Renal cortex interstitium (tissue), 11 donors: ENCODE results near the gene AGER. TPM values are rescaled to one million over a fixed set of nuclear protein-coding genes. Genes with fewer than 3 reads are reported as not detected.
A peak's percentile ranks its signal among the peaks of the same experiment; 100 is the strongest.
"Not testable (repeated sequence)": the region's sequence is repeated elsewhere in the genome, so short reads cannot be mapped to it uniquely, and the experiment has no call there.

Experiments used
- DNase-seq, 11 donors: peaks; one replicate each; pipeline ENCODE4 v3.0.0-alpha.2; 2013; ENCODE audit warnings: low read depth in 9 of 11, low spot score in 4 of 11; ENCODE audit errors: extremely low read depth in 1 of 11
- polyA plus RNA-seq, 3 donors: library from polyadenylated mRNA; unstranded; fragments of 120-200 nt; gene quantifications; one replicate each; pipeline ENCODE4 v1.2.1, GENCODE V29; 2013; ENCODE audit not compliant: insufficient read length in 3 of 3

Gene AGER
- polyA plus RNA-seq, 3 donors, result 23.8 to 25.3 (median 24.9) TPM

GRCh38 chr6:32154514-32155161 is 29.4 kb downstream of the AGER start:
- DNase-seq, result peak in 2 of 11 donors; percentile 73 to 82

- peak; percentile 89 to 95 (median 91) for DNase-seq
Measured at GRCh38 chr6:32153564-32154513, 30.2 kb downstream of the AGER start, which contains the start of gene PPT2. Gene PPT2 (plus strand): TSS chr6:32154141. CDS start chr6:32154595, 454 bp downstream.

GRCh38 chr6:32152769-32153563 is 31.1 kb downstream of the AGER start:
- DNase-seq, result no peak

- DNase-seq, result no peak
Measured at GRCh38 chr6:32151863-32152768, 31.9 kb downstream of the AGER start, which contains the start of gene PRRT1. Gene PRRT1 (minus strand): TSS chr6:32151939. CDS start chr6:32151827, 112 bp downstream.

- no peak for DNase-seq
Measured at GRCh38 chr6:32151181-32151862, 32.7 kb downstream of the AGER start.

- DNase-seq, result no peak
Measured at GRCh38 chr6:32149932-32150870, 33.9 kb downstream of the AGER start.

- DNase-seq, result no peak
Measured at GRCh38 chr6:32149092-32149755, 34.8 kb downstream of the AGER start.

- DNase-seq, result peak in 7 of 11 donors; percentile 57 to 83 (median 66)
Measured at GRCh38 chr6:32148289-32149091, 35.6 kb downstream of the AGER start.

GRCh38 chr6:32147401-32148132 is 36.5 kb downstream of the AGER start:
- DNase-seq, result no peak

- no peak for DNase-seq
Measured at GRCh38 chr6:32146687-32147086, 37.4 kb downstream of the AGER start.

- no peak for DNase-seq
Measured at GRCh38 chr6:32146287-32146686, 37.8 kb downstream of the AGER start.

- not testable (repeated sequence) for DNase-seq
Measured at GRCh38 chr6:32144238-32144637, 39.8 kb downstream of the AGER start.

GRCh38 chr6:32140420-32141046 is 43.5 kb downstream of the AGER start:
- no peak for DNase-seq

GRCh38 chr6:32139590-32139989 is 44.5 kb downstream of the AGER start:
- DNase-seq, result no peak
